ENCODE data around the gene TXNRD1.
"Not testable (repeated sequence)": the region's sequence is repeated elsewhere in the genome, so short reads cannot be mapped to it uniquely, and the experiment has no call there.

The TXNRD1 gene

DNA sequence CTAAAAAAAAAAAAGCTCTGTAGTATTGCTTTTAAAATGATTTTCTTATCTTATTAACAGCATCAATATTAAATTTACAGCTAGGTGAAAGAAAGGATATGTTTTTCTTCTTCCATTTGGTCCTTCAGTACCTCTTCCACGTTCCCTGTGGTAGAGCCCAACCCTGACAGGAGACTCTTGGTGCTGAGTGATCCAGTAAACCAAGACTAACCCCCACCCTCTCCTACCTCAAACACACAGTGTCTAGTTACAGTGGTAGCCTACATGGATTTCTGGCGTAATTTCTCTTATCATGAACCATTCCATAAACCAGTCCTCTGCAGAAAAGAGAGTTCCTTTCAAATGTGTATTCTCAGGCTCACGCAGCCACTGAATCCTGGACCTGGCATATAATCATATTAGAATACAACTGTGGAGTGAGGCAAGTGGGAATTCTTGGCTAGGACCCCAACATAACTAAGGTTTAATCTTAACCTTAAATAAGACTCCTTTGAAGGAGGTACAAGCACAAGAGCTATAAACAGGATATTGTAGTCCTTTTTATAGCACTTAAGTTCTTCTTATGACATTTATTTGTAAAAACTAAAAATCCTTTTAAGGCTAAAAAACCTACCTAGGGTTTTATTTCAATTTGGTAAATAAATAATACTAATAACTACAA is 27.1 kb downstream of the TXNRD1 start:
- no peak for DNase-seq

DNA sequence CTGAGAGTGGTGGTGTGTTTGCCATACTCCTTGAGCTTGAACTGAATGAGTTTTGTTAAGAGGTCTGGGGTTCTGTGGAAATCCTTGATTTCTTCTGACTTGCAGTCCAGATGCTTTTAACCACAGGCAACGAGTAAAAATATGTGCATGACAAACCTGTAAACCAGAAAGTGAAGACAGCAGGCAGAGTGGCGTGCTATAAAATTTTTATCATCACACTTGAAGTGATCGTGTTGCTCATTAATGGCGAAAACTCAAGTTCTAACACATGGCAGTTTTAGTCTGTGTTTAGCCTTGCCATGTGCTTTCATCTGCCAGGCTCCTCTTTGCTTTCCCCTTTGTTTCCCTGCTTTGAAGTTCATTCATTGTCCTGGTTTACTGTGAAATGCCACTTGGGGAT is 28.0 kb downstream of the TXNRD1 start:
- DNase-seq: no peak

DNA sequence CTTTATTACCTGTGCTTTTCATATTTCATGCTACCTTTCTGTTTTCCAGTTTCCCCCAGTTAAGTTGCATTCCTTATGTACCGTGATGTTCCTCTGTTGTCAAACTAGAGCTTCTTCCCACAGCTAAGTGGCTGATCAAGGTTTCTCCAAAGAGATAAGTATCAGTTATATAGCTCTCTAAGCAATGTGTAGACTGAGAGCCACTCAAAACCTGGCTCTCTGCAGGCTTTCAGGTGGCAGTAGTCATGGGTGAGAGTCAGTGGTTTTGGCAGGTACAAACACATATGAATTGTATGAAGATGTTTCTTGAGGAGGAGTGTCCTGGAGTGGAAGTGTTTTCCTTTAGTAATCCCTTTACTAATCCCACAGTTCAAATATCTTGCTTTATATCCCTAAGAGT is 28.4 kb downstream of the TXNRD1 start:
- no peak for DNase-seq

GRCh38 chr12:104247698-104248097 is 32.1 kb downstream of the TXNRD1 start:
- DNase-seq: no peak

DNA sequence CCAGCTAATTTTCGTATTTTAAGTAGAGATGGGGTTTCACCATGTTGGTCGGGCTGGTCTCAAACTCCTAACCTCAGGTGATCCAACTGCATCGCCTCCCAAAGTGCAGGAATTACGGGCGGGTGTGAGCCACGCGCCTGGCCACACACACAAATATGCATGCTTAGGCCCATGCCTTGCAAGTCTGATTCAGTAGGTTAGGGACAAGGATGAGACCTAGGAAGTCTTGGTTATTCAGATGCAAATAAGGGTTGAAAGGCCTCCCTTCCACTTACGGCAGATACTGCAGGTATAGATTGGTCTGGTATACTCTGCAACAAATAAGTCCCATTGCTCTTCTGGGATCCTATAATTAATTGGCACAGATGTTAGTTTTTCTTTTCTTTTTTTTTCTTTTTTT is 32.9 kb downstream of the TXNRD1 start:
- no peak for DNase-seq

- no peak for DNase-seq
Measured at GRCh38 chr12:104249017-104249416, 33.4 kb downstream of the TXNRD1 start.

DNA sequence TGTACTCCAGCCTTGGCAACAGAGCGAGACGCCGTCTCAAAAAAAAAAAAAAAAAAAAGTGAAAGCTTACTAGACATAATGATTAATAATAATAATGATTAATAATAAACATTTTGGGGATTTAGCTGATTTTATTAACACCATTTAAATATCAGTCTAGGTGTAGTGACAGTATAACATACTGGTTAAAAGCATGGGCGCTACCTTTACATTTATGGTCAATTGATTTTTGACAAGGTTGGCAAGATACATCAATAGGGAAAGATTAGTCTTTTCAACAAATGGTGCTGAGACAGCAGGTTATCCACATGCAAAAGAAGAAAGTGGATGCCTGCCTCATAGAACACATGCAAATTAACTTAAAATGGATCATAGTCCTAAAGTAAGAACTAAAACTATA is 34.3 kb downstream of the TXNRD1 start:
- DNase-seq: no peak

DNA sequence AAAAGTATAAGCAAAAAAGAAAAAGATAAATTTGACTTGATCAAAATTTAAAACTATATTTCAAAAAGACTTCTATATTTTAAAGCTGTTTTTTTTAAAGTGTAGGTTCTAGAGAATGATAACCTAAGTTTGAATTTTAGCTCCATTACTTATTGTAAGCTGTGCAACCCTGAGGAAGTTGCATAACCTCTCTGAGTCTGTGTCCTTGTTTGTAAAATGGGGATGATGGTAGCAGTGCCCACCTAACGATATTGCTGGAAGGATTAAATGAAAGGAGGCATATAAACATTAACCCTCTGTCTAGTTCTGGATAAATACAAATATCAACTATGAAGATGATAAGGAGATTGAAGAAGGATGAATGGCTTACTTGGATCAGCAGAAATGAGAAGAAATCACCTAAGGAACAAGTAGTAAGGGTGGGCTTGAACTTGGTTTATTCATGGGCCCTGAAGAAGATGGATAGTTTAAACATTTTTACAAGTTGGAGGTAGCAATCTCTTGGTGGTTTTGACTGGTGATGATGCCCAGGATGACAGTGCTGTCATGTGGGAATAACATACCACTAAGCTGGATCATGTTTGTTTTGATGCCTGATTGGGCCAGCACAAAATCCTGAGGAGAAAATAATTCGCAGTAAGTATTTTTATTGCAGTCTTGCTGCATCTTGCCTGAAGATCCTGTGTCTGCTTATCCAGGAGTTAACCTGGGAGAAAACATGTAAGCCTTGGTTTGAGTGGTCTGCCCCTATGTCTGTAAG is 35.0 kb downstream of the TXNRD1 start:
- DNase-seq: no peak

DNA sequence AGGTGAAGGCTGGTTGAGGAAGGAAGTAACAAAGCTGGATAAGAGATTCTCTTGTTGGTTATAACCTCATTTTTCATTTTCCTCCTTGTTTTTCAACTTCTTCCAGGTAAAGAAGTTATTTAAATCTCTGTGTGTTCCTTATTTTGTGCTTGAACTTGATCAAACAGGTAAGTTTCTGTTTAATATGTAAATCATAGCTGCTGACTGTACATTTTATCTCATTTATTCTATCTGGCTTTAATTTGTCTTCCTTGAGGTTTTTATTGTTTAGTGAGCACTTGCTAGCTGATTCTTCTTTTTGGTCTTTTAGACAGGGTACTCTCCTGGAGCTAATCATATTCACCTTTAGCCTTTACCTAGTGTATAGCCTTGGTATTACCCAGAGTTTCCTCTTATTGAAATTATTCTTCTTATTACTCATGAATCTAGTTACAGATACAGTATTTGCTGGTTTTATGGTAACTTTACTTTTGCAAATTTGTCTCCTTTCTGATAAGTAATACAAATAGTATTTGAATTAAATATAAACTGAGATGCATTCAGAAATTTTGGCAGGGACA is 42.4 kb downstream of the TXNRD1 start:
- DNase-seq: no peak

DNA sequence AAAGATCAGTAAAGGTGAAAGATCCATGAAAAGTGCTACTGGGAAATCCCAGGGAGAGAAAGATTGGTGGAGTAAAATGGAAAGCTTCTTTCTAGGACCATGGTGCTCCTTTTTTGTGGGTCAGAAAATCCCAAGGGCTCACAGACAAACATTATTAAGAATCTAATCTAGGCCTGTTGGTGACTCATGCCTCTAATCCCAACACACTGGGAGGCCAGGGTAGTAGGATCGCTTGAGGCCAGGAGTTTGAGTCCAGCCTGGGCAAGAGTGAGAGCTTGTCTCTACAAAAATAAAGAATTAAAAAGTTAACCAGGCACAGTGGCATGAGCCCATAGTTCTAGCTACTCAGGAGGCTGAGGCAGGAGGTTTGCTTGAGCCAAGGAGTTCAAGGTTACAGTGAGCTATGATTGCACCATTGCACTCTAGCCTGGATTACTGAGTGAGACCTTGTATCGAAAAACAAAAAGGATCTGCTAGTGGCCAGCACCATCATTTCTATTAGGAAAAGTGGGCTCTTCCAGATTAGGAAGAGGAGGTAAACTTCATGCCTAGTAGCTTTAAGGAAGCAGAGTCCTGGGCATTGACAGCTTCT is 43.0 kb downstream of the TXNRD1 start:
- peak; percentile 17 for DNase-seq

GRCh38 chr12:104263026-104263425 is 47.4 kb downstream of the TXNRD1 start:
- DNase-seq: no peak

DNA sequence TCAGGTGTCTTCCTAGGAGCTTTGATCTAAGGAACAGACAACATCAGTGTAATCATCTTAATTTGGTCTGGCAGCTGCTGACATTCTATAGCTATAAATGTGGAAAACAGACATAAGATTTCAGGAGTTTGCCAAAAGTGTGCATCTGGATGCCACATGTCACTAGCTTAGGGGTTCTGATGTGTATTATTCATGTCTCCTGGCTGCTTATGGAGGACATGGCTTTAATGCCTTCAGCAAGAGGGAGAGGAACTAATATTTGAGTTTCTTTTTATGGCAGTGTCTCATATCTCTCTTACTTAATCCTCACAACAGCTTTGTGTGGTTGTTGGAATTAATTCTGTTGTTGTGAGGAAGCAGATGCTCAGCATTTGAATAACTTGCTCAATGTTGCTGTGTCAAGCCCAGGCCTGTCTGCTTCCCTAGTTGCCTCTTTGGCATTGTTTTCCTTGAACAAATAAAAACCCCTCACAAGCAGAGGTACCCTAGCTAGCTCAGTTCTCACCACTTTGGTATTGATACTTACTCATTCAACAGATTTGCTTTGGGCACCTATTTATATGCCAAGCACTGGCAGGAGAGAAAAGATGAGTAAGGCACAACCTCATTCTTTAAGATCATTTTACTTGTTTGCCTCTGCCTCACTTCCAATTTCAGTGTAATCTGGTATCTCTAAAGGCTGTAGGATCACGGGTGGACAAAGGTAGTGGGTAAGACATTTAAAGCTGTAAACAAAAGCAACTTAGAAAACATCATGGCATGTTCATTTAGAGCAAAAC is 48.2 kb downstream of the TXNRD1 start:
- no peak for DNase-seq

DNA sequence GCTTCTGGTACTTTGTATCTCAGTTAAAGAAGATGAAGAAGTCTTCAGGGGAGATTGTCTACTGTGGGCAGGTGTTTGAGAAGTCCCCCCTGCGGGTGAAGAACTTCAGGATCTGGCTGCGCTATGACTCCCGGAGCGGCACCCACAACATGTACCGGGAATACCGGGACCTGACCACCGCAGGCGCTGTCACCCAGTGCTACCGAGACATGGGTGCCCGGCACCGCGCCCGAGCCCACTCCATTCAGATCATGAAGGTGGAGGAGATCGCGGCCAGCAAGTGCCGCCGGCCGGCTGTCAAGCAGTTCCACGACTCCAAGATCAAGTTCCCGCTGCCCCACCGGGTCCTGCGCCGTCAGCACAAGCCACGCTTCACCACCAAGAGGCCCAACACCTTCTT is 49.9 kb downstream of the TXNRD1 start:
- not testable (repeated sequence) for DNase-seq

- no peak for DNase-seq
Measured at GRCh38 chr12:104272938-104273337, 57.4 kb downstream of the TXNRD1 start.

GRCh38 chr12:104273503-104273902 is 57.9 kb downstream of the TXNRD1 start:
- DNase-seq: no peak

- DNase-seq: no peak
Measured at GRCh38 chr12:104274811-104275210, 59.2 kb downstream of the TXNRD1 start.

DNA sequence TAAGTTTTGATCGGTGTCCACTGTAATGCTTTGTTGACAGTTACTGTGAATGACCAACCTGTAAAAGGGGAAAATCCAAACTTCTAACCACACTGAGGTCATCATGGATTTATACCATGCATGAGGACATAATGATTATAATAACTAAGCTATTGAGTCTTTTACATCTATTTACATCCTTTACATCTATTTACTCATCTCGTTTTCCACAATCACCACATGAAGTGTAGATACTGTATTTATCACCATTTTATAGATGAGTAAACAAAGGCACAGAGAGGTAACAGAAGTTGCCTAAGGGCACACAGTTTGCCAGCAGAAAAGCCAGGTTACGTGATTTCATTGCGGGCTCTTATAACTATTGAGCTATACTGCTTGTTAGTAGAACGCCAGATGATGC is 60.1 kb downstream of the TXNRD1 start:
- no peak for DNase-seq

DNA sequence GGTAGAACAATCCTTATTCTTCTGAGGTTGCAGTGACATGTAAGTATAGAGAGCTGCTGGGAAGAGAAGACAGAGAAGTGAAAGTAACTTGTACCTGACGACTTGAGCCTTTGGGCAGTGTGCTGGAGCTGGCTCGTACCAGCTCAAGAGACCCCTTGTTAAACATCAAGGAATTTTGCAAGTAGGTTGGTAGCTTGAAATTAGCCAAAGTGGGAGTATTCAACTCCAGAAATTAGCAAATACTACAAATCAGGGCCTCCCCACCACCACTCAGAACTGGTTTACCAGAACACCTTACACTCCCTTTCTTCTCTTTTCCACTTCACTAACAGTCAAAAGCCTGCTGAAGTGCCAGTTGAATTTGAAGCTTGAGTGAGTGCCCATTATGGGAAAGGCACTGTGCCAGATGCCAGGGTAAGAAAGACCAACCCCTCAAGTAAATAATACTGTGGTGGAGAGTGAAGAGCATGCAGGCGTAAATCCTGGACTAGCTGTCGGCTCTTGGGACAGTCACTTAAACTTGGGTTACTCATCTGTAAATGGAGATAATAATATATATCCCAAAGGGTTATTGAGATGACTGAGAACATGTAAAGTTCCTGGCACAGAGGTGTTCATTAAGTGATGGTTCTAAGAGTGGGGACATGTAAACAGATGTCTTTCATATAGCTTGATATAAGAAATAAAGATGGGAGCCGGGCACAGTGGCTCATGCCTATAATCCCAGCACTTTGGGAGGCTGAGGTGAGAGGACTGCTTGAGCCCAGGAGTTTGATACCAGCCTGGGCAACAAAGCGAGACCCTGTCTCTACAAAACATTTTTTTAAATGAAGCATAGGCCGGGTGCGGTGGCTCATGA is 60.9 kb downstream of the TXNRD1 start:
- DNase-seq: no peak

DNA sequence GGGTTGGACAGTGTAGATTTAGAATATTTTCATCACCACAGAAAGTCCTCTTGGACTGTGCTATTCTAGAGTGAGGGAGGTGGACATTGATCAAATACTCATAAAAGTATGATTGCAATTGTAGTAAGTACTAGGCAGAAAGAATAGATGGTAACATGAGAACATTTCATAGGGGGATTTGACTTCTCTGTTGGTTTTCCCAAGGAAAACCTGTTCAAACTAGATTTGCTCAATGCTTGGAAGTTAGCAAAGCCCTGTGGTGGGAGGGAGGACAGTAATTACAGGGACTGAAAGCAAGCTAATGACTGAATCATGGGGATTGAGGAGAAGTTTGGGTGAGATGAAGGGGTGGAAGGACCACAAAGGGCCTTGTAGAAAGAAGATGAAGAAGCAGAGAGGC is 63.6 kb downstream of the TXNRD1 start:
- no peak for DNase-seq

DNA sequence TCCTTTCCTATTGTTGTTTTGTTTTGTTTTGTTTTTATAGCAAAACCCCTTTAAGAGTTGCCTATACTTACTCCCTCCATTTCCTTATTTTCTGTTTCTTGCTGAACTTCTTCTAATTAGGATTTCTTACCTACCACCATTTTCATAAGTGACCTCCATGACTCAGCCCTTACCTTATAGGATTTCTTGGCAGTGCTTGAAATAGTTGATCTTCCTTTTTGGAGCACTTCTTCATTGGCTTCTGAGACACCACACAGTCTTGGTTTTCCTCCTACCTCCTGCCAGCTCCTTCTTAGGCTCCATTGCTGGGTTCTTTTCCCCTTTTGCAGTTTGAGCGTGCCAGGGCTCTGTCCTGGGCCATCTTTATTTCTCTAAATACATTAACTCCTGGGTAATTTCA is 64.5 kb downstream of the TXNRD1 start:
- DNase-seq: peak; percentile 25

- DNase-seq: peak; percentile 92
Measured at GRCh38 chr12:104280717-104281458, 65.3 kb downstream of the TXNRD1 start.
